ENCODE results near the gene TP73. TPM values are rescaled to one million over a fixed set of nuclear protein-coding genes. Genes with fewer than 3 reads are reported as not detected.

TP73 gene
- total and polyA plus RNA-seq, 8 donors = 0.11 to 0.51 (median 0.28) TPM

DNA sequence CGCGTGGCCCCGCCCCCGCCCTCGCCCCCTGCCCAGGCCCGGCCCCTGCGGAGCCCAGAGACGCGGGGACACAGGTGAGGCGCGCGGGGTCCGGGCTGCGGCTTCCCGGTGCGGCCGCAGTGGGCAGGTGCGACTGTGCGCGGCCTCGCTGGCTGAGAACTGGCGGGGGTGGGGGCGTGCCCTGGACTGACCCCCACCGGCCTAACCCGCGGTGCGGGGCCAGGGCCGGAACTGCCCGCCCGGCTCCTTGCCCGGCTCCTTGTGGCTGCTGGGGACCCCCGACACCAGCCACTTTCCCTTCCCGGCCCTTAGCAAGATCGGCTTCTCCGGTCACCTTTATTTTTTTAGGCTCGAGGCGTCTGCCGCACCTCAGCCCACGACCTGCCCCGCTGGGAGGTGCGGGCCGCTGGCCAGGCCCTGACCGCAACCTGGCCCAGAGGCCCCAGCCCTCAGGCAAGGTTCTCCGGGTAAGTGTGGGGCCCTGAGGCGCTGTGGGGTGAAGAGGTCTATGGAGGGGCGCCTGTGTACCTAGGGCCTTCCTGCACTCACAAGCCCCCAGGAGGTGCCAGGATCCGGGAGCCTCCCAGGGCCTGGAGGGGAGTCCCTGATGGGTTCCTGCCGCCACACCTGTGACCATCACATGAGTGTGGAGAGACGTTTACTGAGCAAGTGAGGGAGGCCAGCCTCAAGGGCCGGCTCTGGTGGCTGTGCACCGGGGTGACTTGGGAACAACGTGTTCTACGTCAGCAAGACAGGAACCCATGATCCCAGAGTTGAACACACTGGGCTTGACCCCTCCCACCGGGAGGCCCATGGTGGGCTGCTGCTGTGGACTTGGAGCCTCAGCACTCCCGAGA, 120.6 kb downstream of the TP73 start, which contains the start of gene SMIM1:
TSS of gene SMIM1 (plus strand) at position 35 of the 857 bp plus-strand sequence. CDS start 2,625 bp downstream, outside the sequence.
- H3K9me3 ChIP-seq = no peaks in the 10 kb centered on the region
- TF ChIP-seq, protein P1, sequence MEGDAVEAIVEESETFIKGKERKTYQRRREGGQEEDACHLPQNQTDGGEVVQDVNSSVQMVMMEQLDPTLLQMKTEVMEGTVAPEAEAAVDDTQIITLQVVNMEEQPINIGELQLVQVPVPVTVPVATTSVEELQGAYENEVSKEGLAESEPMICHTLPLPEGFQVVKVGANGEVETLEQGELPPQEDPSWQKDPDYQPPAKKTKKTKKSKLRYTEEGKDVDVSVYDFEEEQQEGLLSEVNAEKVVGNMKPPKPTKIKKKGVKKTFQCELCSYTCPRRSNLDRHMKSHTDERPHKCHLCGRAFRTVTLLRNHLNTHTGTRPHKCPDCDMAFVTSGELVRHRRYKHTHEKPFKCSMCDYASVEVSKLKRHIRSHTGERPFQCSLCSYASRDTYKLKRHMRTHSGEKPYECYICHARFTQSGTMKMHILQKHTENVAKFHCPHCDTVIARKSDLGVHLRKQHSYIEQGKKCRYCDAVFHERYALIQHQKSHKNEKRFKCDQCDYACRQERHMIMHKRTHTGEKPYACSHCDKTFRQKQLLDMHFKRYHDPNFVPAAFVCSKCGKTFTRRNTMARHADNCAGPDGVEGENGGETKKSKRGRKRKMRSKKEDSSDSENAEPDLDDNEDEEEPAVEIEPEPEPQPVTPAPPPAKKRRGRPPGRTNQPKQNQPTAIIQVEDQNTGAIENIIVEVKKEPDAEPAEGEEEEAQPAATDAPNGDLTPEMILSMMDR (IDR thresholded peaks at IDR 0.05) = no peak
- intact Hi-C loops (cut with DNase I) = no loop called here
- H3K4me3 ChIP-seq = peak within 1 kb of the TSS; percentile 60 to 90 (median 80)
- 6% methylated on average over 53 to 55 of the region's 55 CpGs for WGBS, 2 donors
- peak within 1 kb of the TSS; percentile 31 to 57 (median 47) for H3K27ac ChIP-seq
- DNase-seq = peak in 5 of 6 donors; percentile 25 to 81 (median 56)
- no peaks in the 10 kb centered on the region for H3K27me3 ChIP-seq
- FAIRE-seq = no peak
- ATAC-seq = peak; percentile 2 to 9 (median 8)
- no peaks in the 10 kb centered on the region for H3K36me3 ChIP-seq
- peaks cover 5 to 9% (median 8%) of the 10 kb centered on the region in 3 donors for H3K4me1 ChIP-seq

DNA sequence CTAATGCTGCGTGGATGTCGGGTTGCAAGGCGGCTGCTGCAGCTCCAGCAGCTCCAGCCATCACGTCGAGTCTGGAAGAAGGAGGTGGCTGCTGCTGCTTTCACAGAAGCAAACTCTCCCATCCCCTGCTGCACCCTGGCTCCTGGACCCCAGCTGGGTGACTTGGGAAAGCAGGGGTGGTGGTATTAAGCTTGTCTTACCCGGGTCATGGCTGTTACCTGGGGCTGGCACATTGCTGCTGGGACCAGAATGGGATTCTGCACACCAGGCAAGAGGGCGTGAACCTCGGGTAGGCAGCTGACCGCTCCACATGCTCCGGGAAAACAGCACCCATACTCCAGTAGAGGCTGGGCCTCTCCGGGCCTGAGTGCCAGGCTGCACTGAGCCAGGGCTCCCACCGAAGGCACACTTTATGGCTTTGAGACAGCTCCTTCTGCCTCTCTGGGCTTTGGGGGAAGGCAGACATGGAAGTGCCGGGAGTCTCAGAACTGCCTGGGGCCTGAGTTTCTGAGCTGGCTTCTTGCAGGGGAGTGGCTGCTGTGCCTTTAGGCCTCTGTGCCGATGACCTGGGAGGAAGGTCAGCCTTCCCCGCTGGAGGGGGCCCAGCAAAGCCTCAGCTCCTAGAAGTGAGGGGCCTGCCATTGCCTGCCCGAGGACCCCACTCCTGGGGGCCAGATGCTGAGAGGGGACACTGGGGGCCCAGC, 121.4 kb downstream of the TP73 start:
- no peaks in the 10 kb centered on the region for H3K27me3 ChIP-seq
- TF ChIP-seq, protein P1 (IDR thresholded peaks at IDR 0.05) = no peak
- FAIRE-seq (no peak), DNase-seq (peak in 1 of 6 donors; percentile 65), ATAC-seq (no peak)
- no peaks in the 10 kb centered on the region for H3K36me3 ChIP-seq
- no peak overlapping the region for H3K27ac ChIP-seq
- 69 to 72% methylated on average over 16 of the region's 16 CpGs for WGBS, 2 donors
- intact Hi-C loops (cut with DNase I) = no loop called here
- H3K4me3 ChIP-seq = peak overlapping the region in 2 of 4 donors; percentile 80 to 90
- peaks cover 5 to 9% (median 8%) of the 10 kb centered on the region in 3 donors for H3K4me1 ChIP-seq
- H3K9me3 ChIP-seq = no peaks in the 10 kb centered on the region

DNA sequence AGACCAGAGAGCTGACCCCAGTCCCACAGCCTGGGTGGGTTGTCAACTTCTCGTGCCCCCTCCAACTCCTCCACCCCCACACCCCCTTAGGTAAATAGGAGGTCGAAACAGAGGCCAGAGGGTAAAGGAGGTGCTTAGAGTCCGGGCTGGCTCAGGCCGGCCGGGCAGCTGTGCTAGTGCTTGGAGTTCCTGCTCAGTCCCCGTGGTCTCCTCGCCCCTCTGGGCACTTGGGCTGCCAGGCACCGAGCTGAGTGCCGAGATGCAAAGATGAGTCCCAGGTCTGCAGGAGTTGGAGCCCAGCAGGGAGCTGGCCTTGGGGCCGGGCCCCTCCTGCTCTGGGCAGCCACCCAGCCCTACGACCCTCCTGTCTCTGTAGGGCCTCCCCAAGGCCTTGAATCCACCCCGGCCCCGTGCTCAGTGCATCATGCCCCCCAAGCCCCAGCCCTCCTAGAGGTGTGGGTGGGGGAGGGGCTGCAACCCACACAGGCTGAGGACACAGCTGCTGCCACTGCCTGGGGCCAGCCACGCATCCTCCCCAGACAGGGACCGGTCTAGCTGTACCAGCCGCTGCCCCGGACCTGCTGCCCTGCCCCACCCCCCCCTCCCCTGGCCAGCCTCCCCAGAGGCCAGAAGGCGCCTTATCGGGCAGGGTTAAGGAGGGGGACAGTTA, 122.1 kb downstream of the TP73 start:
- FAIRE-seq (no peak), ATAC-seq (no peak), DNase-seq (peak in 3 of 6 donors; percentile 16 to 80 (median 30))
- Histone ChIP-seq H3K27me3 (no peaks in the 10 kb centered on the region), H3K27ac (no peak overlapping the region), H3K4me1 (peaks cover 5 to 9% (median 8%) of the 10 kb centered on the region in 3 donors), H3K36me3 (no peaks in the 10 kb centered on the region), H3K4me3 (no peak overlapping the region), H3K9me3 (no peaks in the 10 kb centered on the region)
- intact Hi-C loops (cut with DNase I) = no loop called here
- 72 to 77% methylated on average over 17 to 19 of the region's 19 CpGs for WGBS, 2 donors
- TF ChIP-seq, protein P1 (IDR thresholded peaks at IDR 0.05) = no peak

DNA sequence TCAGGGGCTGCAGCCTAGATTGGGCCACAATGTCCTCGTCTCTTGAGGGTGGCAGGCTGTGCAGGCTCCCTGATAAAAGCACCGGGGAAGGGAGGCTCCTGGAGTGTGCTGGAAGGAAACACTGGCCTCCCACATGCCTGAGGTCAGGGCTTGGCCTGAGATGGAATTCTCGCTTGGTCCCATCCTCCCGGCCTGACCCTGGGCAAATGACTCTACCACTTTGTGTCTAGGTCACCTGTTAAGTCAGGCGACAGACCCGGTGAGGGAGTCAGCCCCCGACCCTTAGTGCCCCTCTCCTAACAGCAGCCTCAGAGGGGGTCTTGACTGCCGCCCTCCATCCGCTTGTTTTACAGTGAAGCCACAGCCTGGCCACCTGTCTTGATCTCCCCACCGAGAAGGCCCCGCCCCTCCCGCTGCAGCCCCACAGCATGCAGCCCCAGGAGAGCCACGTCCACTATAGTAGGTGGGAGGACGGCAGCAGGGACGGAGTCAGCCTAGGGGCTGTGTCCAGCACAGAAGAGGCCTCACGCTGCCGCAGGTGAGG, 122.7 kb downstream of the TP73 start:
- ATAC-seq = no peak
- H3K27me3 ChIP-seq = no peaks in the 10 kb centered on the region
- H3K4me3 ChIP-seq = no peak overlapping the region
- intact Hi-C loops (cut with DNase I) = no loop called here
- no peak for FAIRE-seq
- DNase-seq = peak in 1 of 6 donors; percentile 41
- peaks cover 0 to 6% (median 0%) of the 10 kb centered on the region in 3 donors for H3K36me3 ChIP-seq
- no peaks in the 10 kb centered on the region for H3K9me3 ChIP-seq
- peaks cover 5 to 9% (median 8%) of the 10 kb centered on the region in 3 donors for H3K4me1 ChIP-seq
- TF ChIP-seq, protein P1 (IDR thresholded peaks at IDR 0.05) = no peak
- whole genome bisulfite sequencing, 2 donors = 71 to 77% methylated on average over 17 of the region's 17 CpGs
- H3K27ac ChIP-seq = no peak overlapping the region
